ENCODE results near the gene CRYAA. TPM values are rescaled to one million over a fixed set of nuclear protein-coding genes. Genes with fewer than 3 reads are reported as not detected.

Gene CRYAA
- total RNA-seq, 5 donors from 2014 or later (not counting 1 experiment from before 2014, with no cell fraction given) = not detected

- no peaks in the 10 kb centered on the region for H3K9me3 ChIP-seq
- peaks cover 0 to 26% of the 10 kb centered on the region in 2 donors for H3K27me3 Mint-ChIP-seq
- no peak for ATAC-seq (replicated peaks in 1 of 4)
- no peaks in the 10 kb centered on the region for H3K4me1 ChIP-seq (ENCODE audit: control insufficient read depth in 1 of 2, extremely low read depth in 1 of 2, insufficient read depth in 2 of 2, low read length in 2 of 2)
- WGBS (ENCODE audit: insufficient coverage) = 68% methylated on average over 8 of the region's 18 CpGs
- H3K9me3 Mint-ChIP-seq = peaks cover 6 to 7% (median 6%) of the 10 kb centered on the region in 3 donors
- H3K27me3 ChIP-seq (replicated peaks in 1 of 2; ENCODE audit: control insufficient read depth in 2 of 2, extremely low read depth in 1 of 2, insufficient read depth in 2 of 2, low read length in 1 of 2) = peaks cover 0 to 62% of the 10 kb centered on the region in 2 experiments
- ChIA-PET POLR2A (no interaction called here), CTCF (no interaction called here)
- no peaks in the 10 kb centered on the region for H3K4me1 Mint-ChIP-seq
- no peaks in the 10 kb centered on the region for H3K36me3 Mint-ChIP-seq
- H3K27ac Mint-ChIP-seq = no peak overlapping the region
- no peaks in the 10 kb centered on the region for H3K36me3 ChIP-seq (ENCODE audit: control insufficient read depth in 2 of 2, extremely low read depth in 1 of 2, insufficient read depth in 1 of 2, low read length in 1 of 2)
- peak in 2 of 35 experiments; percentile 5 for DNase-seq
- H3K27ac ChIP-seq (ENCODE audit: low read length) = no peak overlapping the region
- no peak overlapping the region for H3K4me3 ChIP-seq (ENCODE audit: control insufficient read depth in 1 of 2, extremely low read depth in 1 of 2, low read length in 1 of 2)
- H3K4me3 Mint-ChIP-seq = no peak overlapping the region
Measured at GRCh38 chr21:43206231-43207042, 37.6 kb downstream of the CRYAA start.

GRCh38 chr21:43207043-43207315 lies 38.2 kb downstream of the CRYAA start:
- no peak for DNase-seq
- peaks cover 0 to 67% of the 10 kb centered on the region in 2 experiments for H3K27me3 ChIP-seq (replicated peaks in 1 of 2; ENCODE audit: control insufficient read depth in 2 of 2, extremely low read depth in 1 of 2, insufficient read depth in 2 of 2, low read length in 1 of 2)
- no peak overlapping the region for H3K27ac ChIP-seq (ENCODE audit: low read length)
- ChIA-PET CTCF (no interaction called here), POLR2A (no interaction called here)
- no peaks in the 10 kb centered on the region for H3K36me3 ChIP-seq (ENCODE audit: control insufficient read depth in 2 of 2, extremely low read depth in 1 of 2, insufficient read depth in 1 of 2, low read length in 1 of 2)
- H3K9me3 ChIP-seq = no peaks in the 10 kb centered on the region
- WGBS (ENCODE audit: insufficient coverage) = 63% methylated on average over 5 of the region's 6 CpGs
- no peak overlapping the region for H3K4me3 ChIP-seq (ENCODE audit: control insufficient read depth in 1 of 2, extremely low read depth in 1 of 2, low read length in 1 of 2)
- peaks cover 0 to 26% of the 10 kb centered on the region in 2 donors for H3K27me3 Mint-ChIP-seq
- no peaks in the 10 kb centered on the region for H3K4me1 Mint-ChIP-seq
- H3K4me3 Mint-ChIP-seq = no peak overlapping the region
- ATAC-seq (replicated peaks in 1 of 4) = no peak
- no peaks in the 10 kb centered on the region for H3K4me1 ChIP-seq (ENCODE audit: control insufficient read depth in 1 of 2, extremely low read depth in 1 of 2, insufficient read depth in 2 of 2, low read length in 2 of 2)
- H3K9me3 Mint-ChIP-seq = peaks cover under 1 to 3% (median 1%) of the 10 kb centered on the region in 3 donors
- no peak overlapping the region for H3K27ac Mint-ChIP-seq
- no peaks in the 10 kb centered on the region for H3K36me3 Mint-ChIP-seq

GRCh38 chr21:43207868-43208267 lies 39.1 kb downstream of the CRYAA start:
- H3K27ac Mint-ChIP-seq = no peak overlapping the region
- POLR2A ChIA-PET = no interaction called here
- Histone ChIP-seq H3K36me3 (ENCODE audit: control insufficient read depth in 2 of 2, extremely low read depth in 1 of 2, insufficient read depth in 1 of 2, low read length in 1 of 2) (no peaks in the 10 kb centered on the region), H3K4me1 (ENCODE audit: control insufficient read depth in 1 of 2, extremely low read depth in 1 of 2, insufficient read depth in 2 of 2, low read length in 2 of 2) (no peaks in the 10 kb centered on the region), H3K27me3 (replicated peaks in 1 of 2; ENCODE audit: control insufficient read depth in 2 of 2, extremely low read depth in 1 of 2, insufficient read depth in 2 of 2, low read length in 1 of 2) (peaks cover 0 to 69% of the 10 kb centered on the region in 2 experiments), H3K4me3 (ENCODE audit: control insufficient read depth in 1 of 2, extremely low read depth in 1 of 2, low read length in 1 of 2) (no peak overlapping the region), H3K27ac (ENCODE audit: low read length) (no peak overlapping the region), H3K9me3 (no peaks in the 10 kb centered on the region)
- CTCF ChIA-PET = no interaction called here
- H3K27me3 Mint-ChIP-seq = peaks cover 0 to 26% of the 10 kb centered on the region in 2 donors
- no peaks in the 10 kb centered on the region for H3K4me1 Mint-ChIP-seq
- ATAC-seq (replicated peaks in 1 of 4) (no peak), DNase-seq (peak in 2 of 35 experiments; percentile 6 to 7)
- H3K9me3 Mint-ChIP-seq = peaks cover 0 to 1% (median 0%) of the 10 kb centered on the region in 3 donors
- 66% methylated on average over 4 of the region's 6 CpGs for WGBS (ENCODE audit: insufficient coverage)
- no peaks in the 10 kb centered on the region for H3K36me3 Mint-ChIP-seq
- no peak overlapping the region for H3K4me3 Mint-ChIP-seq

- H3K4me1 ChIP-seq (ENCODE audit: control insufficient read depth in 1 of 2, extremely low read depth in 1 of 2, insufficient read depth in 2 of 2, low read length in 2 of 2) = no peaks in the 10 kb centered on the region
- ATAC-seq (replicated peaks in 1 of 4) = no peak
- H3K4me3 Mint-ChIP-seq = no peak overlapping the region
- ChIA-PET POLR2A (no interaction called here), CTCF (no interaction called here)
- peaks cover 0 to 26% of the 10 kb centered on the region in 2 donors for H3K27me3 Mint-ChIP-seq
- no peaks in the 10 kb centered on the region for H3K9me3 ChIP-seq
- H3K36me3 Mint-ChIP-seq = no peaks in the 10 kb centered on the region
- no peaks in the 10 kb centered on the region for H3K36me3 ChIP-seq (ENCODE audit: control insufficient read depth in 2 of 2, extremely low read depth in 1 of 2, insufficient read depth in 1 of 2, low read length in 1 of 2)
- no peaks in the 10 kb centered on the region for H3K9me3 Mint-ChIP-seq
- peak in 2 of 35 experiments; percentile 2 to 4 for DNase-seq
- no peak overlapping the region for H3K4me3 ChIP-seq (ENCODE audit: control insufficient read depth in 1 of 2, extremely low read depth in 1 of 2, low read length in 1 of 2)
- no peaks in the 10 kb centered on the region for H3K4me1 Mint-ChIP-seq
- no peak overlapping the region for H3K27ac ChIP-seq (ENCODE audit: low read length)
- peaks cover 0 to 64% of the 10 kb centered on the region in 2 experiments for H3K27me3 ChIP-seq (replicated peaks in 1 of 2; ENCODE audit: control insufficient read depth in 2 of 2, extremely low read depth in 1 of 2, insufficient read depth in 2 of 2, low read length in 1 of 2)
- H3K27ac Mint-ChIP-seq = no peak overlapping the region
- WGBS (ENCODE audit: insufficient coverage) = 87% methylated on average over 21 of the region's 29 CpGs
Measured at GRCh38 chr21:43208561-43209332, 39.9 kb downstream of the CRYAA start.

- Histone ChIP-seq H3K9me3 (no peaks in the 10 kb centered on the region), H3K36me3 (ENCODE audit: control insufficient read depth in 2 of 2, extremely low read depth in 1 of 2, insufficient read depth in 1 of 2, low read length in 1 of 2) (no peaks in the 10 kb centered on the region), H3K27ac (ENCODE audit: low read length) (no peak overlapping the region), H3K4me3 (ENCODE audit: control insufficient read depth in 1 of 2, extremely low read depth in 1 of 2, low read length in 1 of 2) (no peak overlapping the region), H3K4me1 (ENCODE audit: control insufficient read depth in 1 of 2, extremely low read depth in 1 of 2, insufficient read depth in 2 of 2, low read length in 2 of 2) (no peaks in the 10 kb centered on the region), H3K27me3 (replicated peaks in 1 of 2; ENCODE audit: control insufficient read depth in 2 of 2, extremely low read depth in 1 of 2, insufficient read depth in 2 of 2, low read length in 1 of 2) (peaks cover 0 to 61% of the 10 kb centered on the region in 2 experiments)
- ChIA-PET CTCF (no interaction called here), POLR2A (no interaction called here)
- WGBS (ENCODE audit: insufficient coverage) = 88% methylated on average over 35 of the region's 36 CpGs
- Mint-ChIP-seq H3K36me3 (no peaks in the 10 kb centered on the region), H3K27ac (no peak overlapping the region), H3K4me1 (no peaks in the 10 kb centered on the region), H3K27me3 (peaks cover 0 to 23% of the 10 kb centered on the region in 2 donors), H3K4me3 (no peak overlapping the region), H3K9me3 (no peaks in the 10 kb centered on the region)
- peak in 2 of 35 experiments; percentile 7 to 13 for DNase-seq
- ATAC-seq (replicated peaks in 1 of 4) = no peak
Measured at GRCh38 chr21:43209575-43210453, 41.0 kb downstream of the CRYAA start.

GRCh38 chr21:43210454-43211071 lies 41.8 kb downstream of the CRYAA start:
- Histone ChIP-seq H3K27ac (ENCODE audit: low read length) (no peak overlapping the region), H3K27me3 (replicated peaks in 1 of 2; ENCODE audit: control insufficient read depth in 2 of 2, extremely low read depth in 1 of 2, insufficient read depth in 2 of 2, low read length in 1 of 2) (peaks cover 0 to 59% of the 10 kb centered on the region in 2 experiments), H3K9me3 (no peaks in the 10 kb centered on the region), H3K4me1 (ENCODE audit: control insufficient read depth in 1 of 2, extremely low read depth in 1 of 2, insufficient read depth in 2 of 2, low read length in 2 of 2) (no peaks in the 10 kb centered on the region), H3K4me3 (ENCODE audit: control insufficient read depth in 1 of 2, extremely low read depth in 1 of 2, low read length in 1 of 2) (no peak overlapping the region), H3K36me3 (ENCODE audit: control insufficient read depth in 2 of 2, extremely low read depth in 1 of 2, insufficient read depth in 1 of 2, low read length in 1 of 2) (no peaks in the 10 kb centered on the region)
- Mint-ChIP-seq H3K4me3 (no peak overlapping the region), H3K36me3 (no peaks in the 10 kb centered on the region), H3K9me3 (no peaks in the 10 kb centered on the region), H3K4me1 (no peaks in the 10 kb centered on the region), H3K27ac (no peak overlapping the region), H3K27me3 (peaks cover 0 to 23% of the 10 kb centered on the region in 2 donors)
- ATAC-seq (replicated peaks in 1 of 4) (no peak), DNase-seq (peak in 2 of 35 experiments; percentile 5 to 11)
- ChIA-PET POLR2A (no interaction called here), CTCF (no interaction called here)
- 49% methylated on average over 3 of the region's 7 CpGs for WGBS (ENCODE audit: insufficient coverage)

Measured in T-cell (primary cell).